NCI-H1105 treated with DMSO at 0.1 percent for 48 hours (cell line): ENCODE data around the gene CDK8.
"Not testable (repeated sequence)": the region's sequence is repeated elsewhere in the genome, so short reads cannot be mapped to it uniquely, and the experiment has no call there.

ENCODE experiments used
- DNase-seq: peaks from one replicate; lab custom pipeline; 2025; lab: John Stamatoyannopoulos, UW

Gene CDK8

GRCh38 chr13:26253787-26254582, at the start of gene CDK8:
CDK8 (plus strand) TSS chr13:26254129; CDS start chr13:26254642, 513 bp downstream.
- DNase-seq, result peak; percentile 92

- DNase-seq, result no peak
These were observed 45.6 kb upstream of the CDK8 start for GRCh38 chr13:26208287-26208686.

- no peak for DNase-seq
These were observed 40.6 kb upstream of the CDK8 start for GRCh38 chr13:26213345-26213744.

GRCh38 chr13:26213982-26214381, 39.9 kb upstream of the CDK8 start:
- DNase-seq, result no peak

- no peak for DNase-seq
These were observed 37.9 kb upstream of the CDK8 start for GRCh38 chr13:26216042-26216441.

GRCh38 chr13:26219726-26220125, 34.2 kb upstream of the CDK8 start:
- DNase-seq, result no peak

GRCh38 chr13:26220575-26220974, 33.4 kb upstream of the CDK8 start:
- no peak for DNase-seq

- DNase-seq, result no peak
These were observed 32.6 kb upstream of the CDK8 start for GRCh38 chr13:26221399-26221720.

- DNase-seq, result peak; percentile 88
These were observed 32.0 kb upstream of the CDK8 start, which contains the start of gene RNF6 for GRCh38 chr13:26221721-26222519. RNF6 (minus strand) TSS chr13:26222314; CDS start chr13:26219649, 2,665 bp downstream.

- DNase-seq, result no peak
These were observed 31.3 kb upstream of the CDK8 start for GRCh38 chr13:26222520-26223046.

- DNase-seq, result no peak
These were observed 27.9 kb upstream of the CDK8 start for GRCh38 chr13:26225896-26226617.

GRCh38 chr13:26227166-26227971, 26.6 kb upstream of the CDK8 start:
- no peak for DNase-seq

GRCh38 chr13:26228096-26228495, 25.8 kb upstream of the CDK8 start:
- DNase-seq, result no peak

GRCh38 chr13:26229080-26229615, 24.8 kb upstream of the CDK8 start:
- no peak for DNase-seq

GRCh38 chr13:26230703-26231102, 23.2 kb upstream of the CDK8 start:
- no peak for DNase-seq

- DNase-seq, result no peak
These were observed 17.6 kb upstream of the CDK8 start for GRCh38 chr13:26236296-26236695.

- DNase-seq, result no peak
These were observed 7.8 kb upstream of the CDK8 start for GRCh38 chr13:26246154-26246553.

GRCh38 chr13:26247011-26247410, 6.9 kb upstream of the CDK8 start:
- DNase-seq, result peak; percentile 33

- no peak for DNase-seq
These were observed 6.3 kb upstream of the CDK8 start for GRCh38 chr13:26247608-26248007.

- DNase-seq, result no peak
These were observed 4.4 kb upstream of the CDK8 start for GRCh38 chr13:26249551-26249950.

GRCh38 chr13:26252006-26252405, 1.9 kb upstream of the CDK8 start:
- DNase-seq, result not testable (repeated sequence)
